Measurements from ENCODE around the gene USH1G. TPM values are rescaled to one million over a fixed set of nuclear protein-coding genes. Genes with fewer than 3 reads are reported as not detected.
"Not testable (repeated sequence)": the region's sequence is repeated elsewhere in the genome, so short reads cannot be mapped to it uniquely, and the experiment has no call there.

USH1G gene
- not detected for total RNA-seq

GRCh38 chr17:74922694-74923537, at the start of gene USH1G:
TSS of gene USH1G (minus strand) at chr17:74923255. CDS start at chr17:74923073, 182 bp downstream.
- Mint-ChIP-seq H3K27me3 (peaks cover 37% of the 10 kb centered on the region), H3K4me3 (no peak within 1 kb of the TSS), H3K36me3 (ENCODE audit: low read depth) (no peaks in the 10 kb centered on the region)

GRCh38 chr17:74972107-74972972, 49.3 kb upstream of the USH1G start, which contains the start of gene HID1:
TSS of gene HID1 (minus strand) at chr17:74972759. CDS start at chr17:74972656, 103 bp downstream.
- no peak within 1 kb of the TSS for H3K27ac Mint-ChIP-seq
- intact Hi-C loops (cut with DNase I, micrococcal nuclease) = loop anchor here in 1 of 2 experiments (1.0 kb wide), 2 partner anchors 10 to 15 kb away; partner anchors contain the start of gene CDR2L
- ATAC-seq (peak; percentile 89), DNase-seq (peak; percentile 88)
- POLR2A ChIA-PET = interaction anchor here (0.6 to 1.8 kb wide), 4 partner anchors 11 to 99 kb away, joined by 3 to 6 read pairs (median 4); partner anchors contain the start of genes FDXR and MRPL58
- H3K27me3 Mint-ChIP-seq = peaks cover 7% of the 10 kb centered on the region
- peaks cover 9% of the 10 kb centered on the region for H3K4me1 Mint-ChIP-seq
- H3K9me3 Mint-ChIP-seq (ENCODE audit: low read depth) = no peaks in the 10 kb centered on the region
- CTCF ChIA-PET = interaction anchor here (0.6 to 10.6 kb wide), 7 partner anchors 10 to 260 kb away, joined by 3 to 82 read pairs (median 3); partner anchors contain the start of genes ARMC7 and CDR2L
- peak within 1 kb of the TSS; percentile 70 for H3K4me3 Mint-ChIP-seq
- H3K36me3 Mint-ChIP-seq (ENCODE audit: low read depth) = no peaks in the 10 kb centered on the region

More at GRCh38 chr17:74922694-74923537, at the start of gene USH1G:
- H3K9me3 Mint-ChIP-seq (ENCODE audit: low read depth) = no peaks in the 10 kb centered on the region
- no peak for DNase-seq
- POLR2A ChIA-PET = no interaction called here
- CTCF ChIA-PET = interaction anchor here (0.9 to 4.1 kb wide), 5 partner anchors 9 to 38 kb away, joined by 3 to 31 read pairs (median 6); no protein-coding TSS in a partner anchor
- H3K27ac Mint-ChIP-seq = no peak within 1 kb of the TSS
- intact Hi-C loops (cut with DNase I, micrococcal nuclease) = loop anchor here (1.0 kb wide), 2 partner anchors 35 to 282 kb away; partner anchors contain the start of gene NUP85 (in 1 of the 2)
- peak; percentile 49 for ATAC-seq
- H3K4me1 Mint-ChIP-seq = peaks cover 7% of the 10 kb centered on the region

- intact Hi-C loops (cut with DNase I, micrococcal nuclease) = loop anchor here in 1 of 2 experiments (1.0 kb wide), 2 partner anchors 11 to 16 kb away; partner anchors contain the start of gene CDR2L
- DNase-seq (no peak), ATAC-seq (no peak)
- Mint-ChIP-seq H3K4me1 (peaks cover 9% of the 10 kb centered on the region), H3K9me3 (ENCODE audit: low read depth) (no peaks in the 10 kb centered on the region), H3K4me3 (peak overlapping the region; percentile 70), H3K27ac (no peak overlapping the region), H3K27me3 (peaks cover 7% of the 10 kb centered on the region), H3K36me3 (ENCODE audit: low read depth) (no peaks in the 10 kb centered on the region)
- ChIA-PET CTCF (interaction anchor here (1.1 to 10.6 kb wide), 4 partner anchors 10 to 233 kb away, joined by 3 to 82 read pairs (median 19); partner anchors contain the start of gene CDR2L), POLR2A (interaction anchor here (0.6 to 1.8 kb wide), 2 partner anchors 10 to 94 kb away, joined by 4 to 6 read pairs; no protein-coding TSS in a partner anchor)
Measured at GRCh38 chr17:74971842-74972106, 48.7 kb upstream of the USH1G start.

GRCh38 chr17:74971069-74971841, 48.2 kb upstream of the USH1G start:
- CTCF ChIA-PET = interaction anchor here (1.1 to 10.6 kb wide), 4 partner anchors 9 to 233 kb away, joined by 3 to 82 read pairs (median 19); partner anchors contain the start of gene CDR2L
- Mint-ChIP-seq H3K27me3 (peaks cover 7% of the 10 kb centered on the region), H3K9me3 (ENCODE audit: low read depth) (no peaks in the 10 kb centered on the region), H3K27ac (no peak overlapping the region), H3K4me1 (peaks cover 9% of the 10 kb centered on the region), H3K4me3 (peak overlapping the region; percentile 70), H3K36me3 (ENCODE audit: low read depth) (no peaks in the 10 kb centered on the region)
- POLR2A ChIA-PET = interaction anchor here (1.8 kb wide), 1 partner anchor 10 kb away, joined by 6 read pairs; no protein-coding TSS in a partner anchor
- ATAC-seq (no peak), DNase-seq (no peak)
- intact Hi-C loops (cut with DNase I, micrococcal nuclease) = no loop called here

GRCh38 chr17:74970395-74970794, 47.3 kb upstream of the USH1G start:
- POLR2A ChIA-PET = interaction anchor here (0.6 kb wide), 1 partner anchor 33 kb away, joined by 3 read pairs; no protein-coding TSS in a partner anchor
- Mint-ChIP-seq H3K27me3 (peaks cover 7% of the 10 kb centered on the region), H3K36me3 (ENCODE audit: low read depth) (no peaks in the 10 kb centered on the region), H3K27ac (no peak overlapping the region), H3K4me3 (no peak overlapping the region), H3K4me1 (peaks cover 9% of the 10 kb centered on the region), H3K9me3 (ENCODE audit: low read depth) (no peaks in the 10 kb centered on the region)
- CTCF ChIA-PET = interaction anchor here (10.6 kb wide), 1 partner anchor 8 kb away, joined by 82 read pairs; no protein-coding TSS in a partner anchor
- intact Hi-C loops (cut with DNase I, micrococcal nuclease) = no loop called here
- ATAC-seq (no peak), DNase-seq (no peak)

- H3K4me1 Mint-ChIP-seq; H3K36me3 Mint-ChIP-seq (ENCODE audit: low read depth); intact Hi-C loops (cut with DNase I, micrococcal nuclease); H3K27ac Mint-ChIP-seq; H3K4me3 Mint-ChIP-seq; H3K9me3 Mint-ChIP-seq (ENCODE audit: low read depth); H3K27me3 Mint-ChIP-seq; DNase-seq; ATAC-seq: not testable (repeated sequence)
- CTCF ChIA-PET = interaction anchor here (0.8 to 10.6 kb wide), 4 partner anchors 7 to 162 kb away, joined by 3 to 82 read pairs (median 8); partner anchors contain the start of genes MRPL58 and NT5C
- POLR2A ChIA-PET = interaction anchor here (0.6 kb wide), 1 partner anchor 33 kb away, joined by 3 read pairs; no protein-coding TSS in a partner anchor
Measured at GRCh38 chr17:74969501-74969900, 46.4 kb upstream of the USH1G start.

- Mint-ChIP-seq H3K27me3 (peaks cover 5% of the 10 kb centered on the region), H3K27ac (no peak overlapping the region), H3K4me3 (no peak overlapping the region), H3K9me3 (ENCODE audit: low read depth) (no peaks in the 10 kb centered on the region), H3K36me3 (ENCODE audit: low read depth) (no peaks in the 10 kb centered on the region), H3K4me1 (peaks cover 9% of the 10 kb centered on the region)
- ChIA-PET CTCF (interaction anchor here (0.6 to 2.8 kb wide), 2 partner anchors 10 to 321 kb away, joined by 3 to 12 read pairs; partner anchors contain the start of gene SLC25A19), POLR2A (no interaction called here)
- intact Hi-C loops (cut with DNase I, micrococcal nuclease) = no loop called here
- no peak for DNase-seq
- ATAC-seq = no peak
Measured at GRCh38 chr17:74968361-74968780, 45.3 kb upstream of the USH1G start.

- DNase-seq = no peak
- no peak overlapping the region for H3K27ac Mint-ChIP-seq
- H3K4me1 Mint-ChIP-seq = peaks cover 6% of the 10 kb centered on the region
- H3K4me3 Mint-ChIP-seq = no peak overlapping the region
- POLR2A ChIA-PET = no interaction called here
- H3K27me3 Mint-ChIP-seq = no peaks in the 10 kb centered on the region
- CTCF ChIA-PET = no interaction called here
- intact Hi-C loops (cut with DNase I, micrococcal nuclease) = loop anchor here (5.0 kb wide), 5 partner anchors 67 to 237 kb away; partner anchors contain the start of gene NT5C (in 1 of the 2)
- H3K36me3 Mint-ChIP-seq (ENCODE audit: low read depth) = no peaks in the 10 kb centered on the region
- ATAC-seq = no peak
- H3K9me3 Mint-ChIP-seq (ENCODE audit: low read depth) = no peaks in the 10 kb centered on the region
Measured at GRCh38 chr17:74964988-74965622, 42.0 kb upstream of the USH1G start.

GRCh38 chr17:74964246-74964761, 41.2 kb upstream of the USH1G start:
- Mint-ChIP-seq H3K9me3 (ENCODE audit: low read depth) (no peaks in the 10 kb centered on the region), H3K27me3 (no peaks in the 10 kb centered on the region), H3K27ac (no peak overlapping the region), H3K4me1 (peaks cover 6% of the 10 kb centered on the region), H3K4me3 (no peak overlapping the region), H3K36me3 (ENCODE audit: low read depth) (no peaks in the 10 kb centered on the region)
- ChIA-PET CTCF (interaction anchor here (1.9 to 4.6 kb wide), 2 partner anchors 10 to 448 kb away, joined by 4 to 82 read pairs; partner anchors contain the start of gene HID1), POLR2A (no interaction called here)
- DNase-seq = no peak
- intact Hi-C loops (cut with DNase I, micrococcal nuclease) = loop anchor here (5.0 kb wide), 5 partner anchors 68 to 238 kb away; partner anchors contain the start of gene NT5C (in 1 of the 2)
- no peak for ATAC-seq
